ENCODE measurements around the gene CUX1. TPM values are rescaled to one million over a fixed set of nuclear protein-coding genes. Genes with fewer than 3 reads are reported as not detected.

The CUX1 gene
- total and polyA plus RNA-seq, 2 of the 13 experiments (the other 11 are each of a cell fraction or from before 2014, with no cell fraction given): 13.7 to 14.9 TPM

DNA sequence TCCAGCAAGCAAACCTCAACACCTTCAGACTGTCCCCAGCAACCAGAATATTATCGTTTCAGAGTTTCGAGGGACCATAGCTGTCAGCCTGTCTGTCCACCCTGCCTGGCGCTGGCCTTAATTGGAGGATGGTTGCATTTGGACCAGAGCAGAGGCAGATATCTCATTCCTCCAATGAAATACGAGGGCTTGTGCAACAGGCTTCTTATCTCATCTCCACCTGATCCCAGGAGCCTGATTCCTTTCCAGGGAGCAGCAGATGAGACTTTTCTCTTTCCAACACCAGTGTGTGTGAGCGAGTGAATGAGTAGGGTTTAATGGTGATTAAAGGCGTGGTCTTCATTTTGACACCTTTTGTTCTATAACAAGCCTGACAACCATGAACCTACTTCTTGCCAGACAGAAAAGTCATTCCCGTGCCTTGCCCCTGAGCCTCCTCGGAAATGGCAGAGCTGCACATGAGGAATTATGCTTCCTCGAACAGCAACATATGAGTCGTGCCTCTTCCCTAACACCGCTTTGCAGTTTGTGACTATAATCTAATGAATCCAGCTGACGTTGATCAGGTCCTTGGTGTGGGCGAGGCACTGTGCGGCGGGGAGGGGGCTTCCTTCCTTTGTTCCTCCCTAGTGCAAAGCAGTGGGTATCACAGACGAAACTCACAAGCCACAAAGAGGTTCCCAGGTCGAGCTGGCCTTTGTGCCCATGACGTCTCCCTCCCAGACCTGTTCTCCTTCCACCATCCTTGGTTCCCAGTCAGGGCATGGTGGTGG lies 147.4 kb downstream of the CUX1 start (continued):
- TF ChIP-seq EHMT2 (IDR thresholded peaks at IDR 0.05; ENCODE audit: borderline replicate concordance, low read depth, low read length): no peak
- no peak for TF ChIP-seq ARID5B (CRISPR knock-in tag; IDR thresholded peaks at IDR 0.05)

DNA sequence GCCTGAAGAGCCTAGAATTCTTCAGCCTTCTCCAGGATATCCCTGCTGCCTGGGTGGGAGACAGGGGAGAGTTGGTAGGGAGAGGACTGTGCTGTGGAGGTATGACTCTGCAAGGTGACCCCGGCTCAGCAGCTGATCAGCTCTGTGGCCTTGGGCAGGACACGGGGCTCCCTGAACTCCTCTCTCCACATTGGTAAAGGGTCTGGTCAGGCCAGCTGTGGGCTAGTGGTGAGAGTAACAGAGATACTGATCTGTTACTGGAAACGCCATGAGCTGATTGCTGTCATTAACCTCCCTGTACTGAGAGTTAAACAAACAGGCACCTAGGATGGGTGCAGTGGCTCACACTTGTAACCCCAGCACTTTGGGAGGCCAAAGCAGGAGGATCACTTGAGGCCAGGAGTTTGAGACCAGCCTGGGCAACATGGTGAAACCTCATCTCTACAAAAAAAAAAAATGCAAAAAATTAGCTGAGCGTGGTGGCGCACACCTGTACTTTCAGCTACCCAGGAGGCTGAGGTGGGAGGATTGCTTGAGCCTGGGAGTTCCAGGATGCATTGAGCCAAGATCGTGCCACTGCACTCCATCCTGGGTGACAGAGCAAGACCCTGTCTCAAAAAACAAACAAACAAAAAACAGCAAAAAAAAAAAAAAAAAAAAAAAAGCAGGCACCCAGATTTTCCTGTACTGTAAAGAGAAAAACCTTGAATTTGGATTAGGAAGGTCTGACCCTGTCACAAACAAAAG lies 151.5 kb downstream of the CUX1 start:
- ATAC-seq (peak; percentile 54), DNase-seq (ENCODE audit: low spot score) (no peak), FAIRE-seq (no peak)
- Histone ChIP-seq H3K27ac (ENCODE audit: extremely low read length, insufficient read depth, low read length) (no peak overlapping the region), H3K36me3 (replicated peaks in 1 of 2; ENCODE audit: control insufficient read depth in 1 of 2, insufficient read depth in 2 of 2, low read length in 2 of 2) (peaks cover 3% of the 10 kb centered on the region in 2 experiments; a peak in 2 of 5 replicates), H3K9me3 (ENCODE audit: low read length) (no peaks in the 10 kb centered on the region), H3K4me2 (ENCODE audit: low read depth, low read length) (no peak overlapping the region), H4K20me1 (ENCODE audit: insufficient read depth, low read length) (peaks cover 22% of the 10 kb centered on the region; the same call in 1 of the 2 replicates), H2AFZ (ENCODE audit: low read length) (no peak overlapping the region), H3K79me2 (ENCODE audit: insufficient read depth, low read length) (peaks cover 7% of the 10 kb centered on the region), H3K4me3 (replicated peaks in 1 of 3; ENCODE audit: insufficient read depth in 1 of 3, low read depth in 2 of 3, low read length in 3 of 3) (no peak overlapping the region), H3K4me1 (ENCODE audit: insufficient read depth, low read length) (peaks cover 32% of the 10 kb centered on the region), H3K27me3 (ENCODE audit: control insufficient read depth in 1 of 2, insufficient read depth in 2 of 2, low read length in 2 of 2) (no peaks in the 10 kb centered on the region; a peak in 1 of 5 replicates), H3K9ac (ENCODE audit: insufficient read depth, low read depth, low read length) (no peak overlapping the region)
- intact Hi-C loops (cut with micrococcal nuclease; ENCODE audit: unreplicated experiment): no loop called here
- 74% methylated on average over 5 of the region's 6 CpGs for WGBS (ENCODE audit: low lambda C conversion rate)
- POLR2A ChIA-PET: no interaction called here
- BruUV-seq (replicated peaks): no TSS peak
- CTCF ChIA-PET (ENCODE audit: low intra/inter-chr PET ratio, low total read pairs): no interaction called here
- in situ Hi-C loops (cut with HindIII; ENCODE audit: extremely low pct_ligation_motif_present, low pct_unique_long_range_greater_than_20kb): no loop called here
- no peak for TF ChIP-seq MTA3 (CRISPR knock-in tag; IDR thresholded peaks at IDR 0.05)
- TF ChIP-seq TFAP4 (IDR thresholded peaks at IDR 0.05; ENCODE audit: borderline replicate concordance, low read depth): peak; percentile 18; the same call in 1 of the 2 replicates
- no peak for TF ChIP-seq U2AF1 (optimal IDR thresholded peaks at IDR 0.05; ENCODE audit: low read depth, low read length)
- TF ChIP-seq ZNF770 (CRISPR knock-in tag; IDR thresholded peaks at IDR 0.05): peak; percentile 60; the same call in 1 of the 2 replicates
- TF ChIP-seq ZNF432 (CRISPR knock-in tag; IDR thresholded peaks at IDR 0.05; ENCODE audit: borderline replicate concordance): no peak
- no peak for TF ChIP-seq SMC3 (IDR thresholded peaks at IDR 0.05; ENCODE audit: low read length)
